GM12874 (cell line): ENCODE measurements around the gene GRIP2.

Experiments
- TF ChIP-seq, protein P1 (sequence below): IDR thresholded peaks from 2 replicates; pipeline ENCODE4 v1.5.1; 2011; ENCODE audit warnings: low read depth, mild to moderate bottlenecking, control low read depth, low read length, moderate library complexity; ENCODE audit not compliant: insufficient read depth

The GRIP2 gene

DNA sequence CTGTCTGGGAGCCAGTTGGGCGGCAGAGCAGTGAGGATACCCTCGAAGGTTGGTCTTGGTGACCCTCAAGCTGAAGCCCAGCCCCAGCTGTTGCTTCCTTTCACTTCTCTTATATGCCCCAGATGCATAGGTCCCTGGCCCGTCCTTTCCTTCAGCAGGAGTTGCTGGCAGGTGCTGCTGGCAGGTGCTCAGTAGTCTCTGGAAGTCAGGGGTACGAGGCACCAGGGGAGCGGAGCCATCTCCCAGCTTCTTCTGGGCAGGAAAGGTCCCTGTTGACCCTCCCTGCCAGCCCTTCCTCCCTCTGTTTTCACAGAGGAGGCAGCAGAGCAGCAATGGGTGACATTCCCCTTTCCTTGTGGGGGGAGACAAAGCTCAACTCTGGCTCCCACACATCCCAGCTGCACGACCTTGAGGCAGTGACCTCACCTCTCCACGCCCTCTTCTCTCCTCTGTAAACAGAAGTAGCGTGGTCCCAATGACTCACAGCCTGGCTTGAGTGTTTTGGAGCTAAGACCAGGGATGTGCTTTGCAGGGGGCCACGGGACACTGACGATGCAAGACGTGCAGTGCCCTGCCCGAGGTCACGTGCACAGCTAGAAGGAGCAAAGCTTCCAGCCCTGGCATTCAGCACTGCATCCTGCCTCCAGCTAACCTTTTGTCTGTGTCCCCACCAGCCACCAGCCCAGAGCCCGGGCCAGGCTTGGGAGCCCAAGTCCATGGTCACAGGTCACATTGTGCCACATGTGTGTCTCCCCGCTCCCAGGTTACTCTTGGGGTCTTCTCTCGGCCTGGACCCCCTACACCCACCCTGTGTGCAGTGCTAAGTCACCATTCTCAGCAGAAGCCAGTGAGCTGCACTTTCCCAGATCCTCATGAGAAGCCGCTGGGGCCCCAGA, 88.0 kb downstream of the GRIP2 start:
- TF ChIP-seq, protein P1, sequence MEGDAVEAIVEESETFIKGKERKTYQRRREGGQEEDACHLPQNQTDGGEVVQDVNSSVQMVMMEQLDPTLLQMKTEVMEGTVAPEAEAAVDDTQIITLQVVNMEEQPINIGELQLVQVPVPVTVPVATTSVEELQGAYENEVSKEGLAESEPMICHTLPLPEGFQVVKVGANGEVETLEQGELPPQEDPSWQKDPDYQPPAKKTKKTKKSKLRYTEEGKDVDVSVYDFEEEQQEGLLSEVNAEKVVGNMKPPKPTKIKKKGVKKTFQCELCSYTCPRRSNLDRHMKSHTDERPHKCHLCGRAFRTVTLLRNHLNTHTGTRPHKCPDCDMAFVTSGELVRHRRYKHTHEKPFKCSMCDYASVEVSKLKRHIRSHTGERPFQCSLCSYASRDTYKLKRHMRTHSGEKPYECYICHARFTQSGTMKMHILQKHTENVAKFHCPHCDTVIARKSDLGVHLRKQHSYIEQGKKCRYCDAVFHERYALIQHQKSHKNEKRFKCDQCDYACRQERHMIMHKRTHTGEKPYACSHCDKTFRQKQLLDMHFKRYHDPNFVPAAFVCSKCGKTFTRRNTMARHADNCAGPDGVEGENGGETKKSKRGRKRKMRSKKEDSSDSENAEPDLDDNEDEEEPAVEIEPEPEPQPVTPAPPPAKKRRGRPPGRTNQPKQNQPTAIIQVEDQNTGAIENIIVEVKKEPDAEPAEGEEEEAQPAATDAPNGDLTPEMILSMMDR: no peak

DNA sequence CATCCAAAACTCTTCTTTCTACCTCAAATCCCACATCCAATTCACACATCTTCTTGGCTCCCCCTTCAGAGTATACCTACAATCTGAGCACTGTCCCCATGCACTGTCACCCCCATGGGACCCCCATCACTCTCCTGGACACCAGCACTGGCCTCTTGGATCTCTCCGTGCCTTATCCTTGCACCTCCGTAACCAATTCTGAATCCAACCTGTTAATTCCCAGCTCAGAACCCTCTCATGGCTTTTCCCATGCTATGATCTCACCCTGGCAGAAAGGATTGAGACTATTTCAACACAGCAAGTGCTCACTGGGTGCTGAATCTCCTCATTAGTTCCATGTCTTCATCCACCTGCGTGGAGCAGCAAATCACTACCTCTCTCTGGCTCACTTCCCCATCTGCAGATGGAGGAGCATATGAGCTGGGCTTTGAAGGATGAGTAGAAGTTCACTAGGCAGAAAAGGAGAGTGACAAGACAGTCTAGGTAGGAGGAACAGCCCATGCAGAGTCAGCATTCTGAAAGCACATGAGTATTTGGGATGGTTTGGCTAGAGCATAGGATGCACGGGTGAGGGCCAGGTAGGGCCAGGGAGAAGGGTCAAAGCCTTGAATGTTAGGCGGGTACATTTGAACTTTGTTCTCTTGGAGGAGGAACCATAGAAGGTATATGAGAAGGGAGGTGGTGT, 89.1 kb downstream of the GRIP2 start:
- TF ChIP-seq, protein P1: no peak

DNA sequence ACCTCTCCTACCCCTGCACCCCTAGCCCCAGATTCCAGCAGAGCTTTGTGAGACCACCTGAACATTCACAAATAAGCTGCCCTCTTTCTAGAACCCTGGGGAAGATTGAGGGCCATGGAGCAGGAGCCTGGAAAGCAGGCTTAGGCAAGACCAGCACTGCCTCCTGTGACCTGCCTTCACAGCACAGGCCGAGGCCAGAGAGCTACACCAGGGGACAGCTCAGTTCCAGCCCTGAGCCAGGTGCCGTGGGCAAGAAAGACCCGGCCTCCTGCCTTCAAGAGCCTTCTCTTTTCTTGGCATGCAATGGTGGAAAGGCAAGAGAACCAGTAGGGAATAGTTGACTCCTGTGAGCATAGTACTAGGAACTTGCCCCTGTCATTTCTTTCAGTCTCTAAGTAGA, 89.6 kb downstream of the GRIP2 start:
- TF ChIP-seq, protein P1: no peak

DNA sequence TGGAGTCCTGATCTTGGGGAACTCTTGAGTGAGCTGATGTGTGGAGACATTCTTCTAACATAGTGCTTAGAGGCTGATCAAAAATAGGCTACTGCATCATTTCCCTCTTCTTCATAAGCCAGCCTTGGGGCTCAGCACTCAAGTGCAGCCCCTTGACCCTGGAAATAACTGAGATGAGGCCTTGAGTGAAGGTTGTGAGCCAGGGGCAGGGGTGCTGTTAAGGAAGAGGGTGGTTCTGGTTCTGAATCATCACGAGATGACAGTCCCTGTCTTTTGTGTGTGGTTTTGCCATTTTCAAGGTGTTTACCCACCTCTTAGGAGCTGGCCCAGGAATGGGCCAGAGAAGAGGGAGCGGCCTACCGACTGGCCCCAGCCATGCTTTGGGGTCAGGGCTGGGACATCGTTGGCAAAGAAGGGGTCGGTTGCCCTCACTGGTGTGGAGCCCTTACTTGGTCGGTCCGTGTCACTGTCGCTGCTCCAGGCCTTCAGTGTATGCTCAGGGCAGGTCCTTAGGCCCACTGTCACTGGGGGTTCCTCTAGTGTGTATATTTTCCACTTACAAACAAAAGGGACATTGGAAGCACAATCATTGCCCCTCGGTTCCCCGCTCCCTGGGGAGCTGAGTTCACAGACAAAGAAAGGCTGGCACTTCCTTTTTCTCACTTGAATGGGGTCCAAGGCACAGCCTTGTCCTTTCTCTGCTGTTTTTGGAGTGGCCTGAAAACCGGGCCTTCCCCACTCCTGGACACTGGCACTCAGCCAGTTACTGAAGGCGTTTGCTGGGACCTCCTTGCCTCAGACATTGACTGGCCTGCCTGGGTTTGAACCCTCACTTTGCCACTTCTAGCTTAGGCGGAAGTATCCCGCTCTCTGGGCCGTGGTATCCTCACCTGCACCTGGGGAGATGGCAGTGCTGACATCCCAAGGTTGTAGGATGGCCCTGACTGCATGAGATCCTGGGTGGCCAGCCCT, 91.1 kb downstream of the GRIP2 start:
- TF ChIP-seq, protein P1: no peak

DNA sequence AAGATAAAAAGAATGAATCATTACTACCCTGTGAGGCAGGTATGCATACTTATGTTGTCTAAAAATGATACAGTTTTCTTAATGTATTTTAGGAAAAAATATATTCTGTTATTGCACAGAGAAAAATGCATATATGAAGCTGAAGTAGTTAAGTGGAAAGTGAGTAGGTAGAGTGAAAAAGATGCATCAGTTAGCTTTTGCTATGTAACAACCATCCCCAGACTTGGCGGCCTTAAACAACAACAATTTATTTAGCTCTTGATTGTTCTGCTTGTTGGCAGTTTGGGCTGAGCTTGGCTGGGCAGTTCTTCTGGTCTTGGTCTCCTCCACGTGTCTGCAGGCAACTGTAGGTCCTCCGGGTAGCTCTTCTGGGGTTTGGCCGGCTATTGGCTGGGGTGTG, 92.1 kb downstream of the GRIP2 start:
- TF ChIP-seq, protein P1: no peak

DNA sequence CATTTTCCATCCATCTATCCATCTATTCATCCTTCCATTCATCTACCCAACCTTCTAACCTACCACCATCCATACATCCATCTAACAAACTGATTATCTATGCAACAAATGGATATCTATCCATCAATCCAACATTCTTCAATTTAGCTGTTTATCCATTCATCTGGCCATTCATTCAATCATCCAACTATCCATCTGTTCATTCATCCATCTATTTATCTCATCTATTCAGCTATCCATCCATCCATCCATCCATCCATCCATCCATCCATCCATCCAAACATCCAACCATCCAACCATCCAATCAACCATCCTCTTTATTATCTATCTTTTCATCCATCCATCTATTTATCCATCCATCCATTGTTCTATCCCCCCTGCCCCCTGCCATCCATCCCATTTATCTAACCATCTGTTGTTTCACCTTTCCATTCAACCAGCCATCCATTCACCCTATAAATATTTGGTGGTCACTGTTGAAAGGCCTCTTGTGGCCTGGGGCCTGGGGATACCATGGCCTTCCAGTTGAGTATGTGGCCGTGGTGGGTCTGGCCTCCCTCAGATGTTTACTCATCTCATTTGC, 93.1 kb downstream of the GRIP2 start:
- TF ChIP-seq, protein P1: no peak
